ENCODE results near the gene YPEL2. TPM values are rescaled to one million over a fixed set of nuclear protein-coding genes. Genes with fewer than 3 reads are reported as not detected.

Gene YPEL2
- total RNA-seq, 1 donor from 2014 or later: 41.1 TPM

DNA sequence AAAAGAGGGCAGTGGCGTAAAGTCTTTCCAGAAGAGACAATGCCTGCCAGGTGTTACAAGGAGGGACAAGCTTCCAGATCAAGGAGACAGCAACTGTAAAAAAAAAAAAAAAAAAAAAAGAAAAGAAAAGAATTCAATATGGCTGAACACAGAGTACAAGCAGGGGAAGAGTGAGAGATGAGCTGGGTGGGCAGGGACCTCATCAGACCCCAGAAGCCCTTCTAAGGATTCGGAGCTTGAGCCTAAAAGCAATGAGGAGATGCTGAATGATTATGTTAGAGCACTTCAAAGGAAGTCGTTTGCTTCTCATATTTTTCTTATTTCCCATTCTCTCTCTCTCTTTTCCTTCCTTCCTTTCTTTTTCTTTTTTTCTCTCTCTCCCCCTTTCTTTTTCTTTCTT is 103.0 kb downstream of the YPEL2 start:
- Histone ChIP-seq H3K36me3 (ENCODE audit: insufficient read depth, low read length) (no peaks in the 10 kb centered on the region), H2AFZ (ENCODE audit: low read depth, low read length) (no peak overlapping the region), H3K9me3 (ENCODE audit: insufficient read depth, low read depth, low read length) (peaks cover 5% of the 10 kb centered on the region), H3K27me3 (ENCODE audit: insufficient read depth, low read length) (no peaks in the 10 kb centered on the region), H3K4me1 (ENCODE audit: insufficient read depth, low read length) (peaks cover 8% of the 10 kb centered on the region), H4K20me1 (ENCODE audit: insufficient read depth, low read length) (no peaks in the 10 kb centered on the region), H3K27ac (ENCODE audit: low read depth, low read length) (no peak overlapping the region), H3K9ac (ENCODE audit: low read length) (no peak overlapping the region), H3K79me2 (ENCODE audit: insufficient read depth, low read length) (no peaks in the 10 kb centered on the region), H3K4me2 (ENCODE audit: low read length) (no peak overlapping the region), H3K4me3 (ENCODE audit: insufficient read depth, low read depth, low read length) (no peak overlapping the region)
- no peak for TF ChIP-seq EZH2 (IDR thresholded peaks at IDR 0.05; ENCODE audit: insufficient read depth, low read length)
- TF ChIP-seq, protein P1, sequence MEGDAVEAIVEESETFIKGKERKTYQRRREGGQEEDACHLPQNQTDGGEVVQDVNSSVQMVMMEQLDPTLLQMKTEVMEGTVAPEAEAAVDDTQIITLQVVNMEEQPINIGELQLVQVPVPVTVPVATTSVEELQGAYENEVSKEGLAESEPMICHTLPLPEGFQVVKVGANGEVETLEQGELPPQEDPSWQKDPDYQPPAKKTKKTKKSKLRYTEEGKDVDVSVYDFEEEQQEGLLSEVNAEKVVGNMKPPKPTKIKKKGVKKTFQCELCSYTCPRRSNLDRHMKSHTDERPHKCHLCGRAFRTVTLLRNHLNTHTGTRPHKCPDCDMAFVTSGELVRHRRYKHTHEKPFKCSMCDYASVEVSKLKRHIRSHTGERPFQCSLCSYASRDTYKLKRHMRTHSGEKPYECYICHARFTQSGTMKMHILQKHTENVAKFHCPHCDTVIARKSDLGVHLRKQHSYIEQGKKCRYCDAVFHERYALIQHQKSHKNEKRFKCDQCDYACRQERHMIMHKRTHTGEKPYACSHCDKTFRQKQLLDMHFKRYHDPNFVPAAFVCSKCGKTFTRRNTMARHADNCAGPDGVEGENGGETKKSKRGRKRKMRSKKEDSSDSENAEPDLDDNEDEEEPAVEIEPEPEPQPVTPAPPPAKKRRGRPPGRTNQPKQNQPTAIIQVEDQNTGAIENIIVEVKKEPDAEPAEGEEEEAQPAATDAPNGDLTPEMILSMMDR (IDR thresholded peaks at IDR 0.05; ENCODE audit: insufficient read depth, low read depth, low read length): no peak
- no peak for DNase-seq (ENCODE audit: low read depth)
- H3K36me3 Mint-ChIP-seq (ENCODE audit: low read depth, unreplicated experiment): no peaks in the 10 kb centered on the region
- peaks cover 2% of the 10 kb centered on the region for H3K9me3 Mint-ChIP-seq (ENCODE audit: unreplicated experiment)
- no peak for FAIRE-seq
- peaks cover 18% of the 10 kb centered on the region for H3K4me1 Mint-ChIP-seq (ENCODE audit: low read depth, unreplicated experiment)
- no peak overlapping the region for H3K27ac Mint-ChIP-seq (ENCODE audit: unreplicated experiment)
- no peak overlapping the region for H3K4me3 Mint-ChIP-seq (ENCODE audit: unreplicated experiment)
- no peaks in the 10 kb centered on the region for H3K27me3 Mint-ChIP-seq (ENCODE audit: low read depth, unreplicated experiment)

DNA sequence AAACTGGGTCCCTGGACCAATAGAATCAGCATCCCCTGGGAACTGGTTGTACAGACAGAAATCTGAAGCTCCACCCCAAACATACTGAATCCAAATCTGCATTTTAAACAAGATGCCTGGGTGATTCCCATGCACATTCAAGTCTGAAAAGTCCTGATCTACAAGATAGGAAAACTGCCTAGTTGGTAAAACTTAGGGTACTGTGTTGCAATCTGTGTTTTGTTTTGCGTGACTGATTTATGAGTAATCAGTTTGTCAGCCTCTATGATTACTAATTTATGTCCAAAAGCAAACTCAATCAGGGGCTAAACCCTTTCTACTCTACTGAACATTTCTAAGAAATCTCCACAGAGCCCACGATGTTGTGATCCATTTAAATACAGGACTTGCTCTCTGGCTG is 103.8 kb downstream of the YPEL2 start:
- TF ChIP-seq, protein P1 (IDR thresholded peaks at IDR 0.05; ENCODE audit: insufficient read depth, low read depth, low read length): no peak
- TF ChIP-seq EZH2 (IDR thresholded peaks at IDR 0.05; ENCODE audit: insufficient read depth, low read length): no peak
- no peak overlapping the region for H3K9ac ChIP-seq (ENCODE audit: low read length)
- peak overlapping the region; percentile 1 for H3K27ac ChIP-seq (ENCODE audit: low read depth, low read length)
- H4K20me1 ChIP-seq (ENCODE audit: insufficient read depth, low read length): no peaks in the 10 kb centered on the region
- H3K27me3 ChIP-seq (ENCODE audit: insufficient read depth, low read length): no peaks in the 10 kb centered on the region
- peaks cover 8% of the 10 kb centered on the region for H3K4me1 ChIP-seq (ENCODE audit: insufficient read depth, low read length)
- Mint-ChIP-seq H3K9me3 (ENCODE audit: unreplicated experiment) (peaks cover 2% of the 10 kb centered on the region), H3K27me3 (ENCODE audit: low read depth, unreplicated experiment) (no peaks in the 10 kb centered on the region), H3K27ac (ENCODE audit: unreplicated experiment) (no peak overlapping the region), H3K4me1 (ENCODE audit: low read depth, unreplicated experiment) (peaks cover 24% of the 10 kb centered on the region), H3K36me3 (ENCODE audit: low read depth, unreplicated experiment) (no peaks in the 10 kb centered on the region), H3K4me3 (ENCODE audit: unreplicated experiment) (no peak overlapping the region)
- H3K79me2 ChIP-seq (ENCODE audit: insufficient read depth, low read length): no peaks in the 10 kb centered on the region
- DNase-seq (ENCODE audit: low read depth): peak; percentile 79
- H2AFZ ChIP-seq (ENCODE audit: low read depth, low read length): no peak overlapping the region
- H3K4me2 ChIP-seq (ENCODE audit: low read length): peak overlapping the region; percentile 61
- no peak for FAIRE-seq
- no peak overlapping the region for H3K4me3 ChIP-seq (ENCODE audit: insufficient read depth, low read depth, low read length)
- peaks cover 5% of the 10 kb centered on the region for H3K9me3 ChIP-seq (ENCODE audit: insufficient read depth, low read depth, low read length)
- H3K36me3 ChIP-seq (ENCODE audit: insufficient read depth, low read length): no peaks in the 10 kb centered on the region

DNA sequence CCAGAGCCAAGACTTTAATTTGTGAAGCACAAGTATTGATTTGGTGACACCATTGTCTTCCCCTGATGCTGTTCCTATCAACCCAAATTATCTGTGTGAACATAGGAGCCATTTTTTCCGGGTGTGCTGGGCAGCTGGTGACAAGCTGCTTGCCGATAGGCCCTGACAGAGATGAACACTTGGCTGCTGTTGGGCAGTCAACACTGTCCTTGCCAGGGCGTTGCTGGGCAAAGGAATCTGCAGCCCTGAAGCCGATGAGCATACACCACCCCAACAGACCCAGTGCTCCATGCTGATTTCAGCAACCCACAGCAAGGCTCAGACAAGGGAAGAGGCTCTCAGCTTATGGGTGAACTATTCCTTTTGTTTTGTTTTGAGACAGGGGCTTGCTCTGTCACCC is 105.4 kb downstream of the YPEL2 start:
- Histone ChIP-seq H2AFZ (ENCODE audit: low read depth, low read length) (no peak overlapping the region), H3K36me3 (ENCODE audit: insufficient read depth, low read length) (no peaks in the 10 kb centered on the region), H3K27ac (ENCODE audit: low read depth, low read length) (no peak overlapping the region), H3K79me2 (ENCODE audit: insufficient read depth, low read length) (no peaks in the 10 kb centered on the region), H3K4me2 (ENCODE audit: low read length) (no peak overlapping the region), H4K20me1 (ENCODE audit: insufficient read depth, low read length) (no peaks in the 10 kb centered on the region), H3K27me3 (ENCODE audit: insufficient read depth, low read length) (no peaks in the 10 kb centered on the region), H3K9me3 (ENCODE audit: insufficient read depth, low read depth, low read length) (peaks cover 5% of the 10 kb centered on the region), H3K4me3 (ENCODE audit: insufficient read depth, low read depth, low read length) (no peak overlapping the region), H3K9ac (ENCODE audit: low read length) (no peak overlapping the region), H3K4me1 (ENCODE audit: insufficient read depth, low read length) (peaks cover 11% of the 10 kb centered on the region)
- H3K4me1 Mint-ChIP-seq (ENCODE audit: low read depth, unreplicated experiment): peaks cover 28% of the 10 kb centered on the region
- FAIRE-seq (no peak), DNase-seq (ENCODE audit: low read depth) (no peak)
- H3K27me3 Mint-ChIP-seq (ENCODE audit: low read depth, unreplicated experiment): no peaks in the 10 kb centered on the region
- no peak for TF ChIP-seq EZH2 (IDR thresholded peaks at IDR 0.05; ENCODE audit: insufficient read depth, low read length)
- TF ChIP-seq, protein P1 (IDR thresholded peaks at IDR 0.05; ENCODE audit: insufficient read depth, low read depth, low read length): no peak
- H3K36me3 Mint-ChIP-seq (ENCODE audit: low read depth, unreplicated experiment): no peaks in the 10 kb centered on the region
- H3K9me3 Mint-ChIP-seq (ENCODE audit: unreplicated experiment): peaks cover 2% of the 10 kb centered on the region
- no peak overlapping the region for H3K4me3 Mint-ChIP-seq (ENCODE audit: unreplicated experiment)
- no peak overlapping the region for H3K27ac Mint-ChIP-seq (ENCODE audit: unreplicated experiment)

Measured in astrocyte (in vitro differentiated cells and primary cell).